Putamen (tissue), 1 donor: Measurements from ENCODE around the gene ASPN.
"Not testable (repeated sequence)": the region's sequence is repeated elsewhere in the genome, so short reads cannot be mapped to it uniquely, and the experiment has no call there.

Source experiments
- DNase-seq: peaks from one replicate; pipeline ENCODE4 v3.0.0-alpha.2; 2016; ENCODE audit warnings: low spot score

The ASPN gene

DNA sequence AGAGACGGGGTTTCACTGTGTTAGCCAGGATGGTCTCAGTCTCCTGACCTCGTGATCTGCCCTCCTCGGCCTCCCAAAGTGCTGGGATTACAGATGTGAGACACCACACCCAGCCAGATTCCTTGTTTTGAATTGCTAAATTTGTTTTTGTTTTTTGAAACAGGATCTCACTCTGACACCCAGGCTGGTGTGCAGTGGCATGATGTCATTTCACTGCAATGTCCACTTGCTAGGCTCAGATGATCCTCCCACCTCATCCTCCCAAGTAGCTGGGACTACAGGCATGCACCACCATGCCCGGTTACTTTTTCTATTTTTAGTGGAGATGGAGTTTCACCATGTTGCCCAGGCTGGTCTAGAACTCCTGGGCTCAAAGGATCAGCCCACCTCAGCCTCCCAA, 71.1 kb downstream of the ASPN start:
- DNase-seq: not testable (repeated sequence)

DNA sequence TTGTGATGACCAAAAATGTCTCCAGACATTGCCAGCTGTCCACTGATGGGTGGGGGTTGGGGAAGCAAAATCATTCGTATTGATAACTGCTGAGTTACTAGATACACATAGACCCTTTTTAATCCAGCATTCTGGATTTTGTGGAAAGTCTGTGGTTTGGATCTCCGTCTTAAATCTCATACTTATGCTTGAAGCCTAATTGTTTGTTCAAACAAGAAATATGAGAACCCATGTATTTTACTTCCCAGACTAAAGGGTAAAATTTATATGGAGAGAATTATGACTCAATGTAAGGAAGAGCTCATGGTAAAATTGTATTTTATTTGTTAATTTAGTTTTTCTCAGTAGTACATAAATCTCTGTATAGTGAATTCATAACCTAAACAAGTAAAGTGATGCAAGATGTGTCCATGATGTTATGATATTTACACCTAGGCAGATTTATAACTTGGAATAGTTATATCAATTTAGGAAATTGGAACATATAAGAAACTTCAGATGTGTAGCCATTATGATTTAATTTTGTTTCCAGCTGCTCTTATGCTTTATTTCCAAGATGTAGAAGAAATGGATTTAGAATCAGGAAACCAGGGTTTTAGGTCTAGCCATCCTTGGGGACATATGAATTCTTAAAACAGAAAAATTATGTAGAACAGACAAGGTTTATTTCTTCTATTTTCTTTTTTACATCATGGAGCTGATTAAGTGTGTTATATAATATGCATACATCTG, 73.4 kb downstream of the ASPN start:
- no peak for DNase-seq

DNA sequence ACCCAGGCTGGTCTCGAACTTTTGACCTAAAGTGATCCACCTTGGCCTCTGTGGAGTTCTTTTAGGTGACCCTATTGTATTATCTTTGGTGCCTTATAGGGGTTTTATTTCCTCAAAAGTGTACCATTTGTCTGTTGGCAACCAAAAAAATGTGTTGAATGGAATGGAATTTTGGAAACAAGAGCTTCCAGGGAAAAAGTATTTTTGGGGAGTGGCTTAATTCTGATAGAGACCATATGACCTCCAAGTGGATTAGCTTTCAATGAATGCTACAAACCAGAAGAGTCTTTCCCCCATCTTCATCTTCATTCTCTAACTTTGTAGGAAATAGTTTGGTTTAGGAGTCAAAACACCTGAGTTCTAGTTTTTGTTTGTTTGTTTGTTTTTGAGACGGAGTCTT, 74.5 kb downstream of the ASPN start:
- no peak for DNase-seq

DNA sequence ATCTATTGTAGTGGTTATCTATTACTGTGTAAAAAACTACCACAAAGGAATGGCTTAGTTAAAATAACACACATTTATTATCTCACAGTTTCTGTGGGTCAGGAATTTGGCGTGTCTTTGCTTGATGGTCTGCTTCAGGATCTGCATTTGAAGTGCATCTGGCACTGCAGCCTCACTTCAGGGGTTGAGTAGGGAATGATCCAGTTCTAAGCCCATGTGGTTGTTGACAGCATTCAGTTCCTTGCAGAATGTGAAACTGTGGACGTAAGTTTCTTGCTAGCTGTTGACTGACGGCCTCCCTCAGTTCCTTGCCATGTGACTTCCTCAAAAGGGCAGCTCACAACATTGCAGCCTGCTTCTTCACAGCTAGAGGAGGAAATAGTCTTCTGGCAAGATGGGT, 75.8 kb downstream of the ASPN start:
- peak; percentile 35 for DNase-seq
